Fibroblast of the aortic adventitia (primary cell): ENCODE results near the gene MYH6. TPM values are rescaled to one million over a fixed set of nuclear protein-coding genes. Genes with fewer than 3 reads are reported as not detected.
"Not testable (repeated sequence)": the region's sequence is repeated elsewhere in the genome, so short reads cannot be mapped to it uniquely, and the experiment has no call there.

Experiments
- DNase-seq: peaks from one replicate; pipeline ENCODE4 v3.0.0-alpha.2; 2010; ENCODE audit warnings: low read depth
- H3K4me3 ChIP-seq: 2 replicates; pipeline ENCODE4 v1.5.1; 2011; ENCODE audit warnings: low read depth, mild to moderate bottlenecking, control low read depth, low read length, moderate library complexity
- CTCF ChIP-seq: IDR thresholded peaks from 2 replicates; pipeline ENCODE4 v1.5.1; 2011; ENCODE audit warnings: mild to moderate bottlenecking, low read length, control low read depth, inconsistent platforms; ENCODE audit not compliant: insufficient read depth
- total RNA-seq: library from RNA; depleted of rRNA; stranded (reverse); fragments of >200 nt; gene quantifications from 2 replicates; pipeline ENCODE4 v1.2.3, GENCODE V29; 2012; ENCODE audit warnings: low replicate concordance

The MYH6 gene
- total RNA-seq, 1 donor, result not detected

- DNase-seq, result no peak
- H3K4me3 ChIP-seq, result no peak overlapping the region
- TF ChIP-seq CTCF, result no peak
These were observed 5.6 kb downstream of the MYH6 start for GRCh38 chr14:23402296-23403138.

DNA sequence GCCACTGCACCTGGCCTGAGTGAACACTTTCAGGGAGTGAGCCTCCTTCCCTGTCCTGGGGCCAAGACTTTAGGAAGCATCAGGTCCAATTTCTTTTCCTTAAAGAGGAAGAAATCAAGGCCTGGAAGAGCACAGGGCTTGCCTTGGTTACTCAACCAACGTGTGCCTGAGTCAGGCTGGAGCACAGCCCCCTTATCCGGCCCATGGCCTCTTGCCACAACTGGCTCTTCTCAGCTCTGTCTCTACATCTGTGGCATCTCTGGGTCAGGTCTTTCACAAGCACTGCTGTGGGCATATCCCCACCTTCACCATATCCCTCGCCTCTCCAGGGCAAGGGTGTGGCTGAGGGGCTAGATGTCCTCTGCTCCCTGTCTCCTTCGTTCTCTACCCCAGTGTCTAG is 6.8 kb downstream of the MYH6 start:
- H3K4me3 ChIP-seq, result no peak overlapping the region
- DNase-seq, result no peak
- no peak for TF ChIP-seq CTCF

- not testable (repeated sequence) for DNase-seq
These were observed 7.5 kb downstream of the MYH6 start for GRCh38 chr14:23400496-23401149.

DNA sequence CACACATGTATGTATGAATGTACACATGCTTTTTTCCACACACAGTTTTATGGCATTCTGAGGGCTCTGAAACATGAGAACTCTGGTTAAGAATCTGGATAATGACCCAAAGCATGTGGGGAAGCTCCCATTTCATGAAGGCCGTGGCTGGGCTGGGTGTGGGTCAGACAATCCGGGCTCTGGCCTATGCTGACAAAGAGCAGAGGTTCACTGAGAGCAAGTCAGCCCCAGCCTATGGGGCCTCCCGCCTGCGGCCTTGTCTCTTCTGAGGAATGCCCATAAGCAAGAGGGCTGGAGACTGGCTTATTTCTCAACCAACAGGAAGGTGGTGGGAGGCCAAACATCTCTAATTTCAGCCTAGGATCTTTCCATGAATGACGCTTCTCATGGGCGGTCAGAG is 8.5 kb downstream of the MYH6 start:
- H3K4me3 ChIP-seq, result no peak overlapping the region
- no peak for TF ChIP-seq CTCF
- DNase-seq, result no peak

More at GRCh38 chr14:23400496-23401149, 7.5 kb downstream of the MYH6 start:
- H3K4me3 ChIP-seq, result not testable (repeated sequence)

DNA sequence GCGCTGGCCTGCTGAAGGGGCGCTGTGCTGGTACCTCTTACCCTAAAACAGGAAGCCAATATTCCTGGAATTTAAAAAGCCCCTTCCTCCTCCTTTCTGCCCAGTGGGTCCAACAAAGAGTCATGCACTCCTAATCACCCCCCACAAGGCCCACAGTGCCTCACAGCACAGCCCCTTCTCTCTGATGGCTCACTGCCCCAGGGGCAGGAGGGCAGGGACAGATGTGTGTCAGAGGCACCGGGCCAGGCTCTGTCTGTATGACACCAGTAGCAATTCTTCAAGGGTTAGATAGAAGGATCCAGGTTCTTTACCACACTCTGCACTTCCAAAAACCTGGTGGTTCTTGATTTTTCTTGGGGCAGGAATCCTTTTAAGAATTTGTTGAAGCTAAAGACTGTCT is 8.9 kb downstream of the MYH6 start:
- H3K4me3 ChIP-seq, result no peak overlapping the region
- no peak for DNase-seq
- no peak for TF ChIP-seq CTCF

DNA sequence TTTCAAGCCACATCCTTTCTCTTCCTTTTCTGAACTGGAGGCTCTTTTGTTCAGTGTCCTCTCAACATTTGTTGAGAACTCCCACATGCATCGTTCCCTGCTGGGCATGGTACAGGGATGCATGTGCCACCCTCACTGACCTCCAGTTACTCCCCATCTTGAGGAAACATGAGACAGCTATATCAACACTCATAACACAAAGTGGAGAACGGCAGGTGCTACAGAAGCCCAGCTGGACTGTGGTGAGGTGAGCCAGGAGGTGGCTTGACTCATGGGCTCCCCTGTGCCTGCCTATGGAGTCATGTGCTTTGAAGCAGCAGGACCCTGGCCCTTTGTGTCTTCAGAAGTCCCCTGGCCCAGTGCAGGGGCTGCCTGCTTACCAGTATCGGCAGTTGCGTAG is 9.7 kb downstream of the MYH6 start:
- DNase-seq, result no peak
- no peak for TF ChIP-seq CTCF
- no peak overlapping the region for H3K4me3 ChIP-seq

- no peak for TF ChIP-seq CTCF
These were observed 11.2 kb downstream of the MYH6 start for GRCh38 chr14:23396781-23397407.

More at GRCh38 chr14:23396781-23397407, 11.2 kb downstream of the MYH6 start:
- no peak for DNase-seq
- no peak overlapping the region for H3K4me3 ChIP-seq
